ENCODE measurements around the gene AKTIP. TPM values are rescaled to one million over a fixed set of nuclear protein-coding genes. Genes with fewer than 3 reads are reported as not detected.

Gene AKTIP
- total RNA-seq = 32.2 TPM

DNA sequence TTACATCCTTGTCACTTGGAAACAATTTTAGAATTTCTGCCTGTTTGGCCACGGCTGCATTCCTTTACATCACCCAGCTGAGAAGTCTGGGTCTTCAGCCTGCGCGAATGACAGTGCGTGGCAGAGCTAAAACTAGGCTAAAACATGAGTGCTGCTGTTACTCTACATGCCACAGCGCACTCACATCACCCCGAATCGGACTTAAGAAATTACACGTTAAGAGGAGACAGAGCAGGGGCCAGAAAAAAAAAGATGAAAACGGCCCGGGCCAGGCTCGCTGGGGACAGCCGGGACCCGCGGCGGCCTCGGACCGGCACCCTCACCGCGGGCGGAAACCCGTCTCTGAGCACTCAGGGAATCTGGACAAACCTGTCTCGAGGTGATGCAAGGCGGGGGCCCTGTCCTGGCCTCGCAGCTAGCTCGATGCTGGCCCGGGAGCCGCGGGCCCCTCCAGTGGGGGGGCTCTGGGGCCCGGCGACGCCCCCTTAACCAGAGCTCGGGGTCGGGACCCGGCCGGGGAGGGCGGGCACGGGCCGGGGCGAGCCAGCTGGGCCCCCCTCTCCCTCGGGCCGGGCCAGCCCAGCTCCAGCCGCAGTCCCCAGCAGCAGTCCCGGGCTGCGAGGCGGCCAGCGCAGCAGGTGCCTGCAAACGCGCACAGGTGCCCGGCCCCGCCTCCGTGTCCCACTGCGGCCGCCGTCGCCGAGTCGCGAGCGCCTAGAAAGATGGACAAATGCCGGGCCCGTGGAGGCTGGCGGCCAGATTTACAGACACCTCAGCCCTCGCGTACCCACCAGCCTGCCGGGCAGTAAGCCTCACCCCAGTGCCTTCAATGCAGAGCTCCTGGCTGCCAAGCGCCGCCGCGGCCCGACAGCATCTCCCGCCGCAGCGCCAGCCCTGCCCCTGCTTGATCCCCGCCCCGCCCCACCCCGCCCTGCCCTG is at the start of gene AKTIP:
TSS of gene AKTIP (minus strand) at position 879 of the 939 bp plus-strand sequence. CDS start 2,950 bp downstream, outside the sequence.
- H3K36me3 ChIP-seq = peaks cover 0 to 11% of the 10 kb centered on the region in 2 donors
- peak within 1 kb of the TSS; percentile 95 for H3K27ac ChIP-seq
- H3K4me3 ChIP-seq = peak within 1 kb of the TSS; percentile 64 to 70
- intact Hi-C loops (cut with DNase I) = no loop called here
- peaks cover 39% of the 10 kb centered on the region for H3K4me1 ChIP-seq
- no peak for TF ChIP-seq POLR2AphosphoS5 (IDR thresholded peaks at IDR 0.05; ENCODE audit: insufficient read depth in 1 of 2, low read depth in 1 of 2)
- TF ChIP-seq, protein P1, sequence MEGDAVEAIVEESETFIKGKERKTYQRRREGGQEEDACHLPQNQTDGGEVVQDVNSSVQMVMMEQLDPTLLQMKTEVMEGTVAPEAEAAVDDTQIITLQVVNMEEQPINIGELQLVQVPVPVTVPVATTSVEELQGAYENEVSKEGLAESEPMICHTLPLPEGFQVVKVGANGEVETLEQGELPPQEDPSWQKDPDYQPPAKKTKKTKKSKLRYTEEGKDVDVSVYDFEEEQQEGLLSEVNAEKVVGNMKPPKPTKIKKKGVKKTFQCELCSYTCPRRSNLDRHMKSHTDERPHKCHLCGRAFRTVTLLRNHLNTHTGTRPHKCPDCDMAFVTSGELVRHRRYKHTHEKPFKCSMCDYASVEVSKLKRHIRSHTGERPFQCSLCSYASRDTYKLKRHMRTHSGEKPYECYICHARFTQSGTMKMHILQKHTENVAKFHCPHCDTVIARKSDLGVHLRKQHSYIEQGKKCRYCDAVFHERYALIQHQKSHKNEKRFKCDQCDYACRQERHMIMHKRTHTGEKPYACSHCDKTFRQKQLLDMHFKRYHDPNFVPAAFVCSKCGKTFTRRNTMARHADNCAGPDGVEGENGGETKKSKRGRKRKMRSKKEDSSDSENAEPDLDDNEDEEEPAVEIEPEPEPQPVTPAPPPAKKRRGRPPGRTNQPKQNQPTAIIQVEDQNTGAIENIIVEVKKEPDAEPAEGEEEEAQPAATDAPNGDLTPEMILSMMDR (IDR thresholded peaks at IDR 0.05) = no peak
- TF ChIP-seq POLR2A (IDR thresholded peaks at IDR 0.05) = peak in 1 of 2 donors; percentile 31
- no peaks in the 10 kb centered on the region for H3K9me3 ChIP-seq
- no peaks in the 10 kb centered on the region for H3K27me3 ChIP-seq
- no peak for DNase-seq (ENCODE audit: extremely low spot score in 2 of 2)

DNA sequence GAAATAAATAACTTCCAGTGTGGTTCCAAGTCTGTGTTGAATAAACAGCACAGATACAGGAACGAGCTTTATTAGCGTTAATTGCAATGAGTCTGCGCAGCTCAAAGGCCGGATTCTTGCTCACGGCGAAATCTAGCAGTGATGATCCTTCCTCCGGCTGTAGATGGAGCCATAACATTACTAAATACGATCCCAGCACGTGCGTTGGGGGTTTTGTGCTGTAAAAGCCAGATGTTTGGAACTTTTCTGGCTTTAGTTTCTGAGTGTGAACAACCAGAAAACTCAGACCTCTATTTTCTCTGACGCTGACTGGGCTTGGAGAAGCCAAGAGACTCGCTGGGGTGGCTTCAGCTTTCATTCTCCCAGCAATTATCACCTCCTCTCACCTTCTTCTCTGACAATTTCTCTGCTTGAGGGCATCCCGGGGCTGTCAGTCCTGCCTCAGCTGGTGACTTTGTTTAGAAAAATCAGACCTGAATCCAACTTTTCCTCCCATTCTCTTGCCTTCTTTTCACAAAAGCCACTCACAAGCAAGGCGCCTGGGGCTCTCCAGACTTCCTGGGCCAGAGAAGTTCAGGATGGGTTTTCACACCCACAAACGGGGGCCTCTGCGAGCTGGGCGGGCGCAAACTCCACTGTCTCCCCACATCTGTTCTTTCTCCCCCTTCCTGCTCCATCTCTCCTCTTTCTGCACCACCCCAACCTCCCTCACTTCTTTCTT is 47.1 kb upstream of the AKTIP start:
- Histone ChIP-seq H3K36me3 (no peaks in the 10 kb centered on the region), H3K27me3 (no peaks in the 10 kb centered on the region), H3K4me1 (no peaks in the 10 kb centered on the region), H3K27ac (no peak overlapping the region), H3K9me3 (no peaks in the 10 kb centered on the region), H3K4me3 (no peak overlapping the region)
- TF ChIP-seq, protein P1 (IDR thresholded peaks at IDR 0.05) = peak; percentile 17 to 53 (median 48)
- peak in 1 of 2 donors; percentile 59 for TF ChIP-seq POLR2AphosphoS5 (IDR thresholded peaks at IDR 0.05; ENCODE audit: insufficient read depth in 1 of 2, low read depth in 1 of 2)
- no peak for TF ChIP-seq POLR2A (IDR thresholded peaks at IDR 0.05)
- intact Hi-C loops (cut with DNase I) = loop anchor here (10.0 kb wide), 1 partner anchor 735 kb away; the partner anchor contains the start of gene IRX3
- DNase-seq (ENCODE audit: extremely low spot score in 2 of 2) = no peak

DNA sequence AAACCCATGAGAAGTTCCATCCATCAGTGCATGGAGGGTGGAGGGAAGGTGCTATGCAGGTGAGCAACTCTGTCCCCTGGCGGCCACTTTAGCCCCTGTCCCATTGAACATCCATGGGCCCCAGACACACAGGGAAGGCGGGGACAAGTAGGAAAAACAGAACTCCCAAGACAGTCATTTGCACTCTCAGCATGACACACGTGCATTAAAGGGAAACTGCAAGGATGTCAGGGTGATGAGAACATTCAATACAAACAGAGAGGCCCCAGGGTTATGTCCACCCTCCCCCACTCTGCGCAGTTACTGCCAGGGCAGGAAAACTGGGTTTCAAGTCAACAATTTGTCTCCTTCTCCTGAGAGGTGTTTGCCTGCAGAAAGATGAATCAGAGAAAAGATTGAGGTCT is 44.0 kb upstream of the AKTIP start:
- Histone ChIP-seq H3K27ac (no peak overlapping the region), H3K36me3 (no peaks in the 10 kb centered on the region), H3K4me3 (no peak overlapping the region), H3K27me3 (no peaks in the 10 kb centered on the region), H3K4me1 (no peaks in the 10 kb centered on the region), H3K9me3 (no peaks in the 10 kb centered on the region)
- TF ChIP-seq POLR2AphosphoS5 (IDR thresholded peaks at IDR 0.05; ENCODE audit: insufficient read depth in 1 of 2, low read depth in 1 of 2) (no peak), POLR2A (IDR thresholded peaks at IDR 0.05) (no peak)
- TF ChIP-seq, protein P1 (IDR thresholded peaks at IDR 0.05) = no peak
- DNase-seq (ENCODE audit: extremely low spot score in 2 of 2) = no peak
- intact Hi-C loops (cut with DNase I) = no loop called here

DNA sequence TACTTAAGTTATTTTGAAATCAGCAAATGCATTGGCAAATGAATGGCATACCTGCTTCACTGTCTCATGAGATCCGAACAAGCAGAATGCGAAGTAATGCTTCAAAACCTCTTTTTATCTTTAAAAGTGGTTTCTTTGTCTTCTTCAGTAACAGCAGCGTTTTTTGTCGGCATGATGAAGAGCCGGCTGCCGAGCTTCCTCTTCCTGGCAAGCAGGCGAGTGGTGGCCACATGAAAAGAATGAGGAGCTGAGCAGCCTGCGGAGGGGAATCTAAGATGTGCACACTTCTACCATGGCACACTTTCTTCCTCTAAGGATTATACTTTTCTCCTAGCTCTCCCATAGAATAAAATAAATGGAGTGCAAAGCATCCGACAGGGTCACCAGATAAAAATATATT is 42.4 kb upstream of the AKTIP start:
- H3K27ac ChIP-seq = no peak overlapping the region
- H3K4me3 ChIP-seq = no peak overlapping the region
- no peaks in the 10 kb centered on the region for H3K36me3 ChIP-seq
- DNase-seq (ENCODE audit: extremely low spot score in 2 of 2) = no peak
- H3K9me3 ChIP-seq = no peaks in the 10 kb centered on the region
- no peaks in the 10 kb centered on the region for H3K4me1 ChIP-seq
- H3K27me3 ChIP-seq = no peaks in the 10 kb centered on the region
- intact Hi-C loops (cut with DNase I) = no loop called here
- no peak for TF ChIP-seq POLR2AphosphoS5 (IDR thresholded peaks at IDR 0.05; ENCODE audit: insufficient read depth in 1 of 2, low read depth in 1 of 2)
- no peak for TF ChIP-seq POLR2A (IDR thresholded peaks at IDR 0.05)
- TF ChIP-seq, protein P1 (IDR thresholded peaks at IDR 0.05) = no peak
